HCT116 (cell line): ENCODE results near the gene SH3GL2.

ENCODE experiments used
- ATF3 ChIP-seq: IDR thresholded peaks from 2 replicates; pipeline ENCODE4 v1.6.1; 2012
- CTCF ChIP-seq, 3 experiments: fragments of 200-600 bp in 1 of 3; sonication (generic) in 1 of 3; IDR thresholded peaks in 2 of 3; conservative IDR thresholded peaks in 1 of 3; 2 replicates each; pipeline ENCODE4 v1.5.1; 2012 to 2017; ENCODE audit warnings: low read depth in 2 of 3, low read length in 2 of 3, antibody characterized with exemption in 1 of 3, borderline replicate concordance in 1 of 3, control low read depth in 1 of 3, mild to moderate bottlenecking in 1 of 3, mixed read lengths in 1 of 3, mixed run types in 1 of 3, moderate library complexity in 1 of 3; ENCODE audit not compliant: insufficient read depth in 1 of 3
- EGR1 ChIP-seq: IDR thresholded peaks from 2 replicates; pipeline ENCODE4 v1.6.1; 2012; ENCODE audit warnings: low read depth
- EZH2 ChIP-seq: fragments of 200-600 bp; sonication (generic); IDR thresholded peaks from 2 replicates; pipeline ENCODE4 v1.6.1; 2017; ENCODE audit warnings: antibody characterized with exemption, mixed run types
- JUND ChIP-seq: IDR thresholded peaks from 2 replicates; pipeline ENCODE4 v1.6.1; 2012
- POLR2A ChIP-seq: IDR thresholded peaks from 2 replicates; pipeline ENCODE4 v1.7.0; 2011; ENCODE audit warnings: borderline replicate concordance; ENCODE audit not compliant: insufficient read depth, insufficient read length; ENCODE audit errors: extremely low read depth
- POLR2AphosphoS5 ChIP-seq: IDR thresholded peaks from 2 replicates; pipeline ENCODE4 v1.6.1; 2011; ENCODE audit warnings: mild to moderate bottlenecking, low read depth, low read length, moderate library complexity
- RAD21 ChIP-seq: IDR thresholded peaks from 2 replicates; pipeline ENCODE4 v1.6.1; 2012; ENCODE audit warnings: low read depth, mild to moderate bottlenecking
- REST ChIP-seq: IDR thresholded peaks from 2 replicates; pipeline ENCODE4 v1.6.1; 2012; ENCODE audit warnings: low read depth
- SRF ChIP-seq: IDR thresholded peaks from 2 replicates; pipeline ENCODE4 v1.6.1; 2012; ENCODE audit warnings: low read depth
- TCF7L2 ChIP-seq: IDR thresholded peaks from 2 replicates; pipeline ENCODE4 v1.7.0; 2011; ENCODE audit warnings: borderline replicate concordance, inconsistent platforms; ENCODE audit not compliant: insufficient read depth, insufficient read length; ENCODE audit errors: extremely low read depth
- YY1 ChIP-seq: IDR thresholded peaks from 2 replicates; pipeline ENCODE4 v1.6.1; 2011; ENCODE audit warnings: low read length, low read depth, moderate library complexity, mild to moderate bottlenecking; ENCODE audit not compliant: insufficient replicate concordance; ENCODE audit errors: extremely low read depth
- ZNF274 ChIP-seq: fragments of 200-500 bp; sonication (Bioruptor generic); IDR thresholded peaks from 2 replicates; pipeline ENCODE4 v1.6.1; 2014; ENCODE audit warnings: mild to moderate bottlenecking, low read depth, low read length, inconsistent platforms

GRCh38 chr9:17699615-17700330 is 120.9 kb downstream of the SH3GL2 start:
- TF ChIP-seq CTCF (IDR thresholded peaks at IDR 0.05 in 2 of 3, conservative IDR thresholded peaks at IDR 0.05 in 1 of 3; ENCODE audit: borderline replicate concordance in 1 of 3, insufficient read depth in 1 of 3, low read depth in 2 of 3, low read length in 2 of 3) (no peak), RAD21 (no peak), POLR2AphosphoS5 (no peak), REST (no peak), YY1 (no peak), JUND (no peak), SRF (no peak), ATF3 (no peak), POLR2A (no peak), EZH2 (no peak), EGR1 (no peak), ZNF274 (no peak), TCF7L2 (no peak)
